ENCODE measurements around the gene ACO2.

ACO2 gene

GRCh38 chr22:41563051-41563711, 94.3 kb downstream of the ACO2 start:
- H3K4me2 ChIP-seq (ENCODE audit: low read depth, low read length, poor library complexity, severe bottlenecking): no peak overlapping the region

DNA sequence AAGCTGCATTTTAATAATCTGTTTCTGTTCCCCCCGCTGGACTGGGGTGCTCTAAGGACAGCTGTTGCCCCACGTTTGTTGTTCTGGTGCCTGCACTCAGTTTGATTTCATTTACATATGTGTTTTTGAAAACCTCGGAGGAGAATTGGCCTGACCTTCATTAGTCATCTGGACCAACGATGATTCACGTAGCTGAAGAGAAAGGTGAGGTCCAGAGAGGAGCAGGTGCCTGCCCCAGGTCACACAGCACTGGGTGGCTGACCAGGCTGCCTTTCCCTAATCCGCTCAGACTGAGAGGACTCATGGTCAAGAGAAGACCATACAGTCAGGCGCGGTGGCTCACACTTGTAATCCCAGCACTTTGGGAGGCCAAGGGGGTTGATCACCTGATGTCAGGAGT, 95.6 kb downstream of the ACO2 start:
- H2AFZ ChIP-seq (ENCODE audit: low read length): no peak overlapping the region
- H3K4me1 ChIP-seq (ENCODE audit: insufficient read depth, low read length, poor library complexity, severe bottlenecking): no peaks in the 10 kb centered on the region
- H3K9ac ChIP-seq (ENCODE audit: low read depth, low read length, poor library complexity, severe bottlenecking): no peak overlapping the region
- peaks cover 11% of the 10 kb centered on the region for H3K27me3 ChIP-seq (ENCODE audit: insufficient read depth, low read length, poor library complexity, severe bottlenecking)
- no peak overlapping the region for H3K4me3 ChIP-seq (ENCODE audit: low read length, poor library complexity, severe bottlenecking)
- no peaks in the 10 kb centered on the region for H3F3A ChIP-seq (ENCODE audit: low read depth)
- no peaks in the 10 kb centered on the region for H4K20me1 ChIP-seq (ENCODE audit: insufficient read depth, low read length, poor library complexity, severe bottlenecking)
- H3K4me2 ChIP-seq (ENCODE audit: low read depth, low read length, poor library complexity, severe bottlenecking): no peak overlapping the region
- TF ChIP-seq CTCF (conservative IDR thresholded peaks at IDR 0.05; ENCODE audit: low read length) (no peak), EZH2phosphoT487 (IDR thresholded peaks at IDR 0.05; ENCODE audit: borderline replicate concordance) (no peak)
- no peaks in the 10 kb centered on the region for H3K9me3 ChIP-seq (ENCODE audit: insufficient read depth, low read depth, low read length)
- H3K36me3 ChIP-seq (ENCODE audit: insufficient read depth, low read length): no peaks in the 10 kb centered on the region
- no peaks in the 10 kb centered on the region for H3K9me2 ChIP-seq (replicated peaks; ENCODE audit: low read depth, low read length)
- H3K79me2 ChIP-seq (ENCODE audit: insufficient read depth, low read length): no peaks in the 10 kb centered on the region

More at GRCh38 chr22:41563051-41563711, 94.3 kb downstream of the ACO2 start:
- no peak overlapping the region for H3K4me3 ChIP-seq (ENCODE audit: low read length, poor library complexity, severe bottlenecking)
- no peak overlapping the region for H3K9ac ChIP-seq (ENCODE audit: low read depth, low read length, poor library complexity, severe bottlenecking)
- H3K79me2 ChIP-seq (ENCODE audit: insufficient read depth, low read length): no peaks in the 10 kb centered on the region
- no peaks in the 10 kb centered on the region for H3F3A ChIP-seq (ENCODE audit: low read depth)
- TF ChIP-seq EZH2phosphoT487 (IDR thresholded peaks at IDR 0.05; ENCODE audit: borderline replicate concordance): no peak
- no peak for TF ChIP-seq CTCF (conservative IDR thresholded peaks at IDR 0.05; ENCODE audit: low read length)
- no peaks in the 10 kb centered on the region for H3K9me2 ChIP-seq (replicated peaks; ENCODE audit: low read depth, low read length)
- no peaks in the 10 kb centered on the region for H3K4me1 ChIP-seq (ENCODE audit: insufficient read depth, low read length, poor library complexity, severe bottlenecking)
- peaks cover 11% of the 10 kb centered on the region for H3K27me3 ChIP-seq (ENCODE audit: insufficient read depth, low read length, poor library complexity, severe bottlenecking)
- H2AFZ ChIP-seq (ENCODE audit: low read length): no peak overlapping the region
- no peaks in the 10 kb centered on the region for H3K36me3 ChIP-seq (ENCODE audit: insufficient read depth, low read length)
- no peaks in the 10 kb centered on the region for H4K20me1 ChIP-seq (ENCODE audit: insufficient read depth, low read length, poor library complexity, severe bottlenecking)
- no peaks in the 10 kb centered on the region for H3K9me3 ChIP-seq (ENCODE audit: insufficient read depth, low read depth, low read length)

- Histone ChIP-seq H3K4me1 (ENCODE audit: insufficient read depth, low read length, poor library complexity, severe bottlenecking) (no peaks in the 10 kb centered on the region), H3K9me3 (ENCODE audit: insufficient read depth, low read depth, low read length) (no peaks in the 10 kb centered on the region), H3K79me2 (ENCODE audit: insufficient read depth, low read length) (no peaks in the 10 kb centered on the region), H3K9ac (ENCODE audit: low read depth, low read length, poor library complexity, severe bottlenecking) (no peak overlapping the region), H2AFZ (ENCODE audit: low read length) (no peak overlapping the region), H4K20me1 (ENCODE audit: insufficient read depth, low read length, poor library complexity, severe bottlenecking) (no peaks in the 10 kb centered on the region), H3K4me3 (ENCODE audit: low read length, poor library complexity, severe bottlenecking) (no peak overlapping the region), H3K36me3 (ENCODE audit: insufficient read depth, low read length) (no peaks in the 10 kb centered on the region), H3K4me2 (ENCODE audit: low read depth, low read length, poor library complexity, severe bottlenecking) (no peak overlapping the region), H3F3A (ENCODE audit: low read depth) (no peaks in the 10 kb centered on the region), H3K27me3 (ENCODE audit: insufficient read depth, low read length, poor library complexity, severe bottlenecking) (peaks cover 10% of the 10 kb centered on the region), H3K9me2 (replicated peaks; ENCODE audit: low read depth, low read length) (no peaks in the 10 kb centered on the region)
- no peak for TF ChIP-seq CTCF (conservative IDR thresholded peaks at IDR 0.05; ENCODE audit: low read length)
Observed at GRCh38 chr22:41565403-41566054, 96.6 kb downstream of the ACO2 start.
